ENCODE results near the gene SPPL3.

Gene SPPL3

GRCh38 chr12:120836114-120836684, 68.0 kb downstream of the SPPL3 start:
- H3K4me3 ChIP-seq (ENCODE audit: low read depth, low read length) = no peak overlapping the region

GRCh38 chr12:120835657-120836056, 68.5 kb downstream of the SPPL3 start:
- no peak for TF ChIP-seq CTCF (IDR thresholded peaks at IDR 0.05; ENCODE audit: low read depth, low read length)
- H3K4me3 ChIP-seq (ENCODE audit: low read depth, low read length) = no peak overlapping the region

More at GRCh38 chr12:120836114-120836684, 68.0 kb downstream of the SPPL3 start:
- no peak for TF ChIP-seq CTCF (IDR thresholded peaks at IDR 0.05; ENCODE audit: low read depth, low read length)

GRCh38 chr12:120835304-120835612, 68.9 kb downstream of the SPPL3 start:
- no peak for TF ChIP-seq CTCF (IDR thresholded peaks at IDR 0.05; ENCODE audit: low read depth, low read length)
- H3K4me3 ChIP-seq (ENCODE audit: low read depth, low read length) = no peak overlapping the region

GRCh38 chr12:120834489-120835303, 69.5 kb downstream of the SPPL3 start:
- no peak for TF ChIP-seq CTCF (IDR thresholded peaks at IDR 0.05; ENCODE audit: low read depth, low read length)
- no peak overlapping the region for H3K4me3 ChIP-seq (ENCODE audit: low read depth, low read length)

- H3K4me3 ChIP-seq (ENCODE audit: low read depth, low read length) = no peak overlapping the region
- no peak for TF ChIP-seq CTCF (IDR thresholded peaks at IDR 0.05; ENCODE audit: low read depth, low read length)
Measured at GRCh38 chr12:120833849-120834248, 70.3 kb downstream of the SPPL3 start.

GRCh38 chr12:120832737-120833136, 71.4 kb downstream of the SPPL3 start:
- H3K4me3 ChIP-seq (ENCODE audit: low read depth, low read length) = no peak overlapping the region
- no peak for TF ChIP-seq CTCF (IDR thresholded peaks at IDR 0.05; ENCODE audit: low read depth, low read length)

- no peak overlapping the region for H3K4me3 ChIP-seq (ENCODE audit: low read depth, low read length)
- TF ChIP-seq CTCF (IDR thresholded peaks at IDR 0.05; ENCODE audit: low read depth, low read length) = no peak
Measured at GRCh38 chr12:120831648-120832267, 72.4 kb downstream of the SPPL3 start.
